Activated gamma-delta T cell treated with Interleukin-2 at 50 U/mL for 16 hours (primary cell): ENCODE measurements around the gene GABPB2.
A peak's percentile ranks its signal among the peaks of the same experiment; 100 is the strongest.

Source experiments
- DNase-seq: peaks from one replicate; pipeline ENCODE4 v3.0.0-alpha.2; 2020

Gene GABPB2

DNA sequence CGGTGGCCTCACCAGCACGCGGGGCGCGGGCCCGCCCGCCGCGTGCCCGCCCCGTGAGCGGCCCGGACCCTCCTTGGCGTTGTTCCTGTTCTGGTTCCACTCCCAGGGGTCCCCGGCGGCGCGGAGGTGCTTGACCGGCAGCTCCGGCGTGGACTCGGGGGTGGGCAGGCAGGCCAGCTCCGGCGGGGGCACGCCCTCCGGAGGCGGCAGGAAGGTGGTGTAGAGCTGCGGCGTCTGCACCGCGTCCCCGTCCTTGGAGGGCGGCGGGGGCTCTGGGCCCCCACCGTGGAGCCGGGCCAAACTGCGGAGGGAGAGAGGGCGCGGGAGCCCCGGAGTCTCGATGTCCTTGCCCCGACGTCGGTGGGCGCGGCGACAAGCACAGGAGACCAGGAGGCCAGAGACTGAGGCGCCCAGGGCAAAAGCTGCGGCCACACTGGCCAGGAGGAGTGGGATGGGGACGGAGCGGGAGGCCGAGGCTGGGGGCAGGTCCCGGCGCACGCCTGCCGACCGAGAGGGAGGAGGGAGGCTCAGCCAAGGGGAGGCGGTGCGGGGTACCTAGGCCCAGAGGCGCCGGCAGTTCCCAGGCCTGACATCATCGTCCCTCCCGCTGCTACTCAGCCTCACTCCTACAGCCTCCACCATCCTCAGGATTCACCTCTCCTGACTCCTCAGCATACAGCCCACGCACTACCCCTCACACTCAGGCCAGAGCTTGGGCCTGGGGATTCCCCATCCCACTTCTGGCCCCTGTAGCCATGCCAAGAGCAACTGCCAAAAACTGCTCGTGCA lies 62.7 kb downstream of the GABPB2 start:
- DNase-seq: no peak

GRCh38 chr1:151134396-151134795 lies 63.8 kb downstream of the GABPB2 start:
- DNase-seq: no peak

GRCh38 chr1:151134991-151135390 lies 64.4 kb downstream of the GABPB2 start:
- DNase-seq: no peak

DNA sequence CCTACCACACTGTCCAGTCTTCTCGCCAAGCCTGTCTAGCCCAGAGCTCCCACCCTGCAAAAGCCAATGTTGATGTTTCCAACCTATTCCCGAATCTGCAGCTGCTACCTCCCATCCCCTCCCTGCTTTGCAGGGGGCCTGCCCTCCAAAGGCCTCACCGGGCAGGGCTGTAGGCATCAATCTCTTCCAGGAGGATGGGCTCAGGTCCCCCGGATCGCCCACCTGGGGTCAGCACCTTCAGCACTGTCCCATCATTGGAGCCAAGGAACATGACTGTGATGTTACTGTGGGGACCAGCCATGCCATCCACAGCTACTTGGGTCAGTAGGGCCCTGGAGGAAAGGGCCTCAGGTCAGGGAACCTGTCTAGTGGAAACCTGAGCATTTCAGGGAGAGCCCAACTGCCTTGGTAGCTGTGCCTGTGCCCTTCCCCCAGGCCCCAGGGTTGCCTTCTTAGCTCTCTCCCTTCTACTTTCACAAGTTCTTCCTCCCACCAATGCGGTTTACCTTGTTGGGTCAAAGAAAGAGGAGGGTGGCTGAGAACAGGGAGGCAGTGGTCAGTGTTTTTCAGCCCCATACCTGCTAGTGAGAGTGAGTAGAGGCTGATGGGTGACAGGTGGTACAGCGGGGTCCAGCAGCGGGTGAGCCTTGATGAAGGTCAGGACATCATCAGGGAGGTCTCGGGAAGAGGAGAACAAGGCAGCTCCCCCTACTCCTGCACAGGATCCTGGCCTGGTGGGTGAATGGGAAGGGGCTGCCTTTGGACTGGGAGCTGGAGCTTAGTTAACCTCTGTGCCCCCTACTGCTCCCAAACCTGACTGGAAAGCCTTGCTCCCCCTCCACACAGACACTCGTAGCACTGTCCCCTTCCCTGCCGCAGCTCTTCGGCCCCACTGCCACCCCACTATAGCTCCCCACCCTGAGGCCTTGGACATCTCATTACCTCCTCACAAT lies 65.1 kb downstream of the GABPB2 start:
- no peak for DNase-seq

- no peak for DNase-seq
Measured at GRCh38 chr1:151137789-151138188, 67.2 kb downstream of the GABPB2 start.

- DNase-seq: no peak
Measured at GRCh38 chr1:151142411-151143056, 72.0 kb downstream of the GABPB2 start.

DNA sequence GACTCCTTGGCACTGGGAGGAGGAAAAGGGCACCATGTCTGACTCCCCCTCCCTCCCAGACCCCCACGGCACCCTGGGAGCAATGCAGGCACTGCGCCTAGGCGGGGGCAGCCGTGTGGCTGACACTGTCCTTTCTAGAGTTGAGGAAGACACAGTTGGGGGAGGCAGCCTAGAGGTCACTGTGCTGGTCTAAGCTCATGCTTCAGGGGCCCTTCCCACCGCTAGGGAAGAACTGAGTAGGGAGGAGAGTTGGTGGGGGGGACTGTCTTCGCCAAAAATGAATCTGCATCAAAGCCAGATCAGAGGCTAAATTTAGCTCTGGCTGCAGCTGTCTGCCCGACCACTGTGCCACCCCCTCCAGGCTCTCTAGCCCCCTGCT lies 72.5 kb downstream of the GABPB2 start:
- DNase-seq: no peak

DNA sequence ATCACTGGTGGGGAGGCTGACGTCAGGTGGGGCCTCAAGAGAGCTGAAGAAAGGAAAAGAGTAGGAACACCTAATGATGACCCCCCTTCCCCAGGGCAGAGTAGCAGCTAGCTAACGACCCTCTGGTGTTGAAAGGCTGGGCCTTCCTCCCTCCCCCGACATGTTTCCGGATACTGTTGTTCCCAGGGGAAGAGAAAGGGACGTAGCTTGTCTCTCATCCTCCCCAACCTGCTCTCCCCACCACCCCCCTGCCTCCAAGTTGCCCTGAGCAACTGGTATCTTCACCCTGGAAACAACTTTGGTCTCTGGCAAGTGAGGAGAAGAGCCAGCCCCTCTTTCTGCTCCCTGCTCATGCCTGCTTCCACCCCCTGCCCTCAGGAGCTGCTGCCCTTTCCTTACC lies 73.4 kb downstream of the GABPB2 start:
- DNase-seq: no peak

DNA sequence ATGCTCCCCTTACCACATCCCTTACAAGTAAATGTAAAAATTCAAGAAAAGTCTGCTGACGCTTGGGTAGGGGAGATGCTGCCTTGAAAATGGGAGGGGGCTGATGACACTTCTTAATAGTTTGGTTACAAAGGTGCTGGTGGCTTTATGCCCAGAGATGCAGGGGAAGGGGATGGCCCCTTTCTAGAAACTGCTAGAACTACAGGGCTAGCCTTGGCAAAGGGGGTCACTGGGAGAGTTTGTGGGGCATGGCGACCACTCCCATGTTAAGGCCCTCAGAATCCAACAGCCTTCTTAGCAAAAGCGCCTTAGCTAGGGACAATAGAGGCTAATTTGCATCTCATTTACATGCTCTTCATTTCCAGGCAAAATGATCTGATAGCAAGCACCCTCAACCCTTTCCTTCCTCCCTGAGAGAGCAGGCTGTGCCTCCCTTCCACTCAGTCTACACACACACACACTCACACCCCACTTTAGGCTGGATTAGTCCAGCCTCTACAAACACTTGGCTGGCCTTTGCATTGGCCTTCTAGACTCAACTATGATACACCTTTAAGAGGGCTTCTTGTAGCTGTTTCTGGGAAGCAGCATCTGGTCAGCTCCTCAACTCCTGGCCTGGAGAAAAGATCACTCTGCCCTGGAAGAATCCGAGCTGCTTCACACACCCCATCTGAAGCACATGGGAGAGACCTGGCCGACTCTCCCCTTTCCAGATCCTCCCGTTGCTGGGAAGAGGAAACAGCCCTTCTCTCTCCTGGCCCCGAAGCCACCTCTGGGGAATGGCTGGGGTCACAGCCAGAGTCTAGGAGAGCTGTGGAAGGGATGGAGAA lies 74.1 kb downstream of the GABPB2 start:
- no peak for DNase-seq

- peak; percentile 29 for DNase-seq
Measured at GRCh38 chr1:151145304-151146071, 74.9 kb downstream of the GABPB2 start.

DNA sequence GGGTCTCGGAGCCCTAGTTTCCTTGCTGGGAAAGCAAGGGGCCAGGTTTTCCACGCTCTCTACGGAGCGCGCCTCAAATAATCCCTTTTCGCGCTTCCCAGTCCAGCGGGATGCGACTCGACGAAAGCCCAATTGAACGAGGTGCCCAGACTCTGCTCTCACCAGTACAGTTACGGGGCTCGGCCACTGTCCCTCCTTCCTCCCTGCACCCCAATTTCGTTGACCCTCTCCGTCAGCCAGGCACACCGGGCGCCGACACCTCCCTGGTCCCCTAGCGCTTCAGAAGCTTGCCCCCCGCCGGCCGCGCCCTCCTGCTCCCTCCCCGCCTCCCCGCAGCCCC lies 75.5 kb downstream of the GABPB2 start:
- no peak for DNase-seq

GRCh38 chr1:151146412-151147131 lies 76.0 kb downstream of the GABPB2 start, which contains the start of gene SEMA6C:
Gene SEMA6C, minus strand, starts transcription at chr1:151146631. Its CDS starts 4,010 bp downstream, at chr1:151142621.
- DNase-seq: peak; percentile 85

DNA sequence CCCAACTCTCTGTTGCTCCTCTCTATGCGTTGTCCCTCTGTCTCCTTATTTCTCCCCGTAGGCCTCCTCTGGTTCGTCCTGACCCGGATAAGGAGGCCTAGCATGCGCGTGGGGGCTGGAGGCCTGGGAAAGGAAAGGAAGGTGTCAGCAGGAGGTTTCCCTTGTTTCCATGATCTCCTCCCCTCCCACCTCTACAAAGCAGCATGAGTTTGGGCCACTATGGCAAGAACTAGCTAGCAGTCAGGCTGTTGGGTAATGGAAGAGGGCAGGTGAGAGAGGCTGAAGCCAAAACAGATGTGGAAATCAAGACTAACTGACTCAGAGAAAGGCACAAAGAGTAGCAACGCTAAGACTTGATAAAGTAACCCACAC lies 76.6 kb downstream of the GABPB2 start:
- DNase-seq: no peak

GRCh38 chr1:151147665-151148064 lies 77.1 kb downstream of the GABPB2 start:
- no peak for DNase-seq

DNA sequence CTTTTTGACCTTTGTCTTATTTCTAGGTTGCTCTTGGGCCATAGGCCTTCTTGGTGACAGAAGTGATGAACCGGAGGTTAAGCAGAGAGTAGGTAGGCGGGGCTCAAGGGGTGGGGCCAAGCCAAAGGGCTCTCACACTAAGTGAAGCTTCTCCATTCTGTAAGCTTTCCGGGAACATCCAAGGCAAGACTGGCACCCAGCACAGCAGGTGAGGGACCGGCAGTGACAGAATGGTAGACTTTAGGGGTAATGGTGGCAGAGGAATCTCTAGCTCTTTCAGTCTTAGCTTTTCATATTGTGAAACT lies 85.9 kb downstream of the GABPB2 start, which contains the start of gene TNFAIP8L2:
TSS of gene TNFAIP8L2 (plus strand) at position 135 of the 305 bp plus-strand sequence. CDS start 2,049 bp downstream, outside the sequence.
- peak; percentile 78 for DNase-seq

GRCh38 chr1:151157067-151157531 lies 86.5 kb downstream of the GABPB2 start:
- DNase-seq: peak; percentile 57

DNA sequence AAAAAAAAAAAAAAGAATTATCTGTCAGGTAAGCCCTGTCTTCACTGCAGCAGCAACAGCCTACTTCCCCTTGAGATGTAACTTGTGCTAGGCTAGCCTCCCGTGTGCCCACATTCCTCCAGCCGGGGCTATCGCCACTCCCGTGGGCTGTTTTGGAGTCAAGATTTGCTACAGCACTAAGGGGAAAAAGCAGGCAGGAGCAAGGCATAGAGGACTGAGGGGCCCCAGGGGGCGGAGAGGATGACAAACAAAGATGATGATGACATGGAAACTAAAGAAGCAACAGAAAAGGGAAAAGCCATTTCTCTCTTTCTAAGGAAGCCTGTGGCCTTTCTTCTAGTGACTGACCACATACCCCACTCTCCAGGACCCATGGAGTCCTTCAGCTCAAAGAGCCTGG lies 87.8 kb downstream of the GABPB2 start:
- no peak for DNase-seq

DNA sequence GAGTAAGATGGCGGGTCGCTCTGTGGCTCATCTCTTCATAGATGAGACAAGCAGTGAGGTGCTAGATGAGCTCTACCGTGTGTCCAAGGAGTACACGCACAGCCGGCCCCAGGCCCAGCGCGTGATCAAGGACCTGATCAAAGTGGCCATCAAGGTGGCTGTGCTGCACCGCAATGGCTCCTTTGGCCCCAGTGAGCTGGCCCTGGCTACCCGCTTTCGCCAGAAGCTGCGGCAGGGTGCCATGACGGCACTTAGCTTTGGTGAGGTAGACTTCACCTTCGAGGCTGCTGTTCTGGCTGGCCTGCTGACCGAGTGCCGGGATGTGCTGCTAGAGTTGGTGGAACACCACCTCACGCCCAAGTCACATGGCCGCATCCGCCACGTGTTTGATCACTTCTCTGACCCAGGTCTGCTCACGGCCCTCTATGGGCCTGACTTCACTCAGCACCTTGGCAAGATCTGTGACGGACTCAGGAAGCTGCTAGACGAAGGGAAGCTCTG lies 88.2 kb downstream of the GABPB2 start:
- no peak for DNase-seq

DNA sequence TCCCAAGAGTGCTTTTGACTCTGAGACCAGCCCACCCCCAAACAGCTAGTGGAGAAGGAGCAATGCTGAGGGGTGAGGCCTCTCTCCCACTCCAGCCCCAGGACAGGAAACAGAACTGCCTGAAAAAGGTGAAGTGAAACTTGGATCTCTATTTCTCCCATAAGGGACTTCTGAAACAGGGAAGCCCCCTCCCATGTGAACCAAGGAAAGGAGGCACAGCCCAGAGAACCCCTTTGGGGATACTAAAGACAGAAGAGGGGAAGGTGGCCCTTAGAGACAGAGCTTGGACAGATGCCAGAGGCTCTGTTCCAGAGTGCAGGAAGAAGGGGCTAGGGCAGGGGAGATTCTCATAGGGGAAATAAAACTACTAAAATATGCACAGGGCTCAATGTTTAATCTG lies 88.8 kb downstream of the GABPB2 start:
- no peak for DNase-seq

- no peak for DNase-seq
Measured at GRCh38 chr1:151164732-151165280, 94.2 kb downstream of the GABPB2 start.
